Neural cell (in vitro differentiated cells): Measurements from ENCODE around the gene PARM1. TPM values are rescaled to one million over a fixed set of nuclear protein-coding genes. Genes with fewer than 3 reads are reported as not detected.

Source experiments
- H2AFZ ChIP-seq: fragments of 200-600, 300-800 bp; sonication (generic), shearing (Covaris generic); 2 replicates; pipeline ENCODE4 v1.6.0; 2014; ENCODE audit warnings: low read depth, mild to moderate bottlenecking, antibody characterized with exemption, low read length, moderate library complexity
- H3F3A ChIP-seq: fragments of 200-600 bp; shearing (Covaris generic); 2 replicates; pipeline ENCODE4 v1.6.1; 2016; ENCODE audit warnings: mild to moderate bottlenecking, moderate library complexity, mixed read lengths, antibody characterized with exemption, low read length; ENCODE audit not compliant: insufficient read depth, poor library complexity, severe bottlenecking
- H3K27ac ChIP-seq: fragments of 200-600, 300-800 bp; sonication (generic), shearing (Covaris generic); 2 replicates; pipeline ENCODE4 v1.5.1; 2014; ENCODE audit warnings: mild to moderate bottlenecking, low read length, moderate library complexity
- H3K27me3 ChIP-seq: fragments of 300-800, 200-600 bp; sonication (generic), shearing (Covaris generic); 2 replicates; pipeline ENCODE4 v1.6.0; 2014; ENCODE audit warnings: mild to moderate bottlenecking, low read depth, low read length, moderate library complexity; ENCODE audit not compliant: insufficient read depth
- H3K36me3 ChIP-seq: fragments of 300-800, 200-600 bp; sonication (generic), shearing (Covaris generic); 2 replicates; pipeline ENCODE4 v1.5.1; 2014; ENCODE audit warnings: mild to moderate bottlenecking, antibody characterized with exemption, low read length, moderate library complexity; ENCODE audit not compliant: insufficient read depth
- H3K4me2 ChIP-seq: fragments of 300-800, 200-600 bp; sonication (generic), shearing (Covaris generic); 2 replicates; pipeline ENCODE4 v1.6.0; 2014; ENCODE audit warnings: mild to moderate bottlenecking, low read length
- H3K4me3 ChIP-seq: fragments of 300-800, 200-600 bp; sonication (generic), shearing (Covaris generic); 2 replicates; pipeline ENCODE4 v1.5.1; 2014; ENCODE audit warnings: mild to moderate bottlenecking, low read length, moderate library complexity
- H3K79me2 ChIP-seq: fragments of 200-600 bp; shearing (Covaris generic); replicated peaks from 2 replicates; pipeline ENCODE4 v1.6.0; 2014; ENCODE audit warnings: mild to moderate bottlenecking, low read length, moderate library complexity; ENCODE audit not compliant: insufficient read depth
- H3K9ac ChIP-seq: fragments of 300-800, 200-600 bp; sonication (generic), shearing (Covaris generic); 2 replicates; pipeline ENCODE4 v1.6.1; 2016; ENCODE audit warnings: mild to moderate bottlenecking, low read length, mixed read lengths
- H3K9me2 ChIP-seq: fragments of 200-600 bp; shearing (Covaris generic); 2 replicates; pipeline ENCODE4 v1.6.1; 2016; ENCODE audit warnings: mild to moderate bottlenecking, low read length, mixed read lengths; ENCODE audit not compliant: insufficient read depth
- H3K9me3 ChIP-seq: fragments of 200-600, 300-800 bp; sonication (generic), shearing (Covaris generic); 2 replicates; pipeline ENCODE4 v1.6.1; 2016; ENCODE audit warnings: mild to moderate bottlenecking, mixed run types, low read length, moderate library complexity, mixed read lengths
- H4K20me1 ChIP-seq: fragments of 200-600 bp; shearing (Covaris generic); 2 replicates; pipeline ENCODE4 v1.6.1; 2016; ENCODE audit warnings: mild to moderate bottlenecking, mixed run types; ENCODE audit not compliant: insufficient read depth
- EP300 ChIP-seq: fragments of 450-650 bp; conservative IDR thresholded peaks from 2 replicates; pipeline ENCODE4 v1.6.1; 2014; ENCODE audit warnings: antibody characterized with exemption, mild to moderate bottlenecking, moderate library complexity; ENCODE audit not compliant: poor library complexity, severe bottlenecking
- EZH2 ChIP-seq: fragments of 200-600, 300-800 bp; shearing (Covaris generic), sonication (generic); IDR thresholded peaks from 2 replicates; pipeline ENCODE4 v1.6.1; 2014; ENCODE audit warnings: antibody characterized with exemption, low read length, borderline replicate concordance, mild to moderate bottlenecking; ENCODE audit not compliant: insufficient read depth, poor library complexity, severe bottlenecking
- MXI1 ChIP-seq: fragments of 450-650 bp; conservative IDR thresholded peaks from 2 replicates; pipeline ENCODE4 v1.6.1; 2014; ENCODE audit warnings: antibody characterized with exemption, mild to moderate bottlenecking; ENCODE audit not compliant: poor library complexity, severe bottlenecking
- POLR2AphosphoS5 ChIP-seq: IDR thresholded peaks from 2 replicates; pipeline ENCODE4 v1.6.1; 2012
- RAD21 ChIP-seq: fragments of 450-650 bp; conservative IDR thresholded peaks from 2 replicates; pipeline ENCODE4 v1.6.1; 2014; ENCODE audit warnings: antibody characterized with exemption, mild to moderate bottlenecking, moderate library complexity
- SMC3 ChIP-seq: fragments of 450-650 bp; conservative IDR thresholded peaks from 2 replicates; pipeline ENCODE4 v1.6.1; 2014; ENCODE audit warnings: antibody characterized with exemption, mild to moderate bottlenecking, moderate library complexity; ENCODE audit not compliant: poor library complexity
- TAF1 ChIP-seq: IDR thresholded peaks from 2 replicates; pipeline ENCODE4 v1.6.1; 2012; ENCODE audit warnings: low read depth
- polyA plus RNA-seq: library from polyadenylated mRNA; depleted of rRNA; stranded (reverse); fragments of >200 nt; gene quantifications from 2 replicates; pipeline ENCODE4 v1.2.3, GENCODE V29; 2014
- TF ChIP-seq, protein P1 (sequence below): fragments of 450-650 bp; IDR thresholded peaks from 2 replicates; pipeline ENCODE4 v1.5.1; 2014; ENCODE audit warnings: antibody characterized with exemption, mild to moderate bottlenecking, moderate library complexity; ENCODE audit not compliant: poor library complexity, severe bottlenecking
- TF ChIP-seq, protein P2 (sequence below): IDR thresholded peaks from 2 replicates; pipeline ENCODE4 v1.6.1; 2012; ENCODE audit warnings: borderline replicate concordance

Gene PARM1
- polyA plus RNA-seq, 1 donor from 2014 or later, result 1.3 TPM

DNA sequence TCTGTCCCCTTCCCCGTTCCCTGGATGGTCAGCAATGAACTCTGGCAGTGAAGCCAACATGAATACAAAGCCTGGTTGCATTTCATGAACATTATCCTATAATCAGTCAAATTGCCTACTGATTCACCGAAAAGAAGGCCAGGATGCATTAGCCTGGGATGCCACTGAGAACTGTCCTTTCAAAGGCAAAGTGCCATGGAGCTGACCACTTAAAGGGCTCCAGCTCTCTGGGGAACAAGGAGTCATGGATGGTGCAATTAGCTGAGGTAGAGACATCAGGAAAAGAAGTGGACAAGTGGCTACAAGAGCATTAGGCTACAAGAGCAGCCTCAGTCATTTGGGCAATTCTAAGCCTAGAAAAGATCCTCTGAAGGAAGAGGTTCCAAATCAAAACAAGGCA, 69.0 kb downstream of the PARM1 start:
- Histone ChIP-seq H3K36me3 (no peaks in the 10 kb centered on the region), H3K27me3 (no peaks in the 10 kb centered on the region), H2AFZ (no peak overlapping the region), H3K27ac (no peak overlapping the region), H3F3A (no peaks in the 10 kb centered on the region), H3K4me2 (no peak overlapping the region), H3K9me2 (no peaks in the 10 kb centered on the region), H3K9me3 (no peaks in the 10 kb centered on the region), H3K4me3 (no peak overlapping the region), H4K20me1 (no peaks in the 10 kb centered on the region), H3K9ac (no peak overlapping the region), H3K79me2 (no peaks in the 10 kb centered on the region)
- no peak for TF ChIP-seq MXI1
- no peak for TF ChIP-seq POLR2AphosphoS5
- TF ChIP-seq EZH2, result no peak
- no peak for TF ChIP-seq SMC3
- TF ChIP-seq, protein P1, sequence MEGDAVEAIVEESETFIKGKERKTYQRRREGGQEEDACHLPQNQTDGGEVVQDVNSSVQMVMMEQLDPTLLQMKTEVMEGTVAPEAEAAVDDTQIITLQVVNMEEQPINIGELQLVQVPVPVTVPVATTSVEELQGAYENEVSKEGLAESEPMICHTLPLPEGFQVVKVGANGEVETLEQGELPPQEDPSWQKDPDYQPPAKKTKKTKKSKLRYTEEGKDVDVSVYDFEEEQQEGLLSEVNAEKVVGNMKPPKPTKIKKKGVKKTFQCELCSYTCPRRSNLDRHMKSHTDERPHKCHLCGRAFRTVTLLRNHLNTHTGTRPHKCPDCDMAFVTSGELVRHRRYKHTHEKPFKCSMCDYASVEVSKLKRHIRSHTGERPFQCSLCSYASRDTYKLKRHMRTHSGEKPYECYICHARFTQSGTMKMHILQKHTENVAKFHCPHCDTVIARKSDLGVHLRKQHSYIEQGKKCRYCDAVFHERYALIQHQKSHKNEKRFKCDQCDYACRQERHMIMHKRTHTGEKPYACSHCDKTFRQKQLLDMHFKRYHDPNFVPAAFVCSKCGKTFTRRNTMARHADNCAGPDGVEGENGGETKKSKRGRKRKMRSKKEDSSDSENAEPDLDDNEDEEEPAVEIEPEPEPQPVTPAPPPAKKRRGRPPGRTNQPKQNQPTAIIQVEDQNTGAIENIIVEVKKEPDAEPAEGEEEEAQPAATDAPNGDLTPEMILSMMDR, result no peak
- TF ChIP-seq EP300, result no peak
- no peak for TF ChIP-seq TAF1
- TF ChIP-seq, protein P2, sequence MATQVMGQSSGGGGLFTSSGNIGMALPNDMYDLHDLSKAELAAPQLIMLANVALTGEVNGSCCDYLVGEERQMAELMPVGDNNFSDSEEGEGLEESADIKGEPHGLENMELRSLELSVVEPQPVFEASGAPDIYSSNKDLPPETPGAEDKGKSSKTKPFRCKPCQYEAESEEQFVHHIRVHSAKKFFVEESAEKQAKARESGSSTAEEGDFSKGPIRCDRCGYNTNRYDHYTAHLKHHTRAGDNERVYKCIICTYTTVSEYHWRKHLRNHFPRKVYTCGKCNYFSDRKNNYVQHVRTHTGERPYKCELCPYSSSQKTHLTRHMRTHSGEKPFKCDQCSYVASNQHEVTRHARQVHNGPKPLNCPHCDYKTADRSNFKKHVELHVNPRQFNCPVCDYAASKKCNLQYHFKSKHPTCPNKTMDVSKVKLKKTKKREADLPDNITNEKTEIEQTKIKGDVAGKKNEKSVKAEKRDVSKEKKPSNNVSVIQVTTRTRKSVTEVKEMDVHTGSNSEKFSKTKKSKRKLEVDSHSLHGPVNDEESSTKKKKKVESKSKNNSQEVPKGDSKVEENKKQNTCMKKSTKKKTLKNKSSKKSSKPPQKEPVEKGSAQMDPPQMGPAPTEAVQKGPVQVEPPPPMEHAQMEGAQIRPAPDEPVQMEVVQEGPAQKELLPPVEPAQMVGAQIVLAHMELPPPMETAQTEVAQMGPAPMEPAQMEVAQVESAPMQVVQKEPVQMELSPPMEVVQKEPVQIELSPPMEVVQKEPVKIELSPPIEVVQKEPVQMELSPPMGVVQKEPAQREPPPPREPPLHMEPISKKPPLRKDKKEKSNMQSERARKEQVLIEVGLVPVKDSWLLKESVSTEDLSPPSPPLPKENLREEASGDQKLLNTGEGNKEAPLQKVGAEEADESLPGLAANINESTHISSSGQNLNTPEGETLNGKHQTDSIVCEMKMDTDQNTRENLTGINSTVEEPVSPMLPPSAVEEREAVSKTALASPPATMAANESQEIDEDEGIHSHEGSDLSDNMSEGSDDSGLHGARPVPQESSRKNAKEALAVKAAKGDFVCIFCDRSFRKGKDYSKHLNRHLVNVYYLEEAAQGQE, result no peak
- no peak for TF ChIP-seq RAD21

DNA sequence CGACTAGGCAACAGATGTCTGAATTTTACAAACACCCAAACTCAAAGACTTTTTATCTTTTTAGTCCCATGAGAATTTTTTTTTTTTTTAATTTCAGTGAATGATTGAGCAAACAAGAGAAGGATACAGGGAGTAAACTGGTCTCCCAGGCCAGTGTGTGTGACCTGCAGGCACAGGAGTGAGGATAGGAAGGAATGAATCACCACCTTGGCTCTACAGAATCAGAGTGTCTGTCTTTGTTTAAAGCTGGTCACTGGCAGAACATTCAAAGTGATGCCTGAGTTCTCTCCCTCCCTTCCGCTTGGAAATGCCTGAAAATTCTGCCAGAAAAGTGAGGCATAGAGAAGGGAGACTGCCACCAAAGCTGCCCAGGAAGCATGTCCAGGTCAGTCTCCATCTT, 69.5 kb downstream of the PARM1 start:
- H3K9me3 ChIP-seq, result no peaks in the 10 kb centered on the region
- no peak overlapping the region for H3K9ac ChIP-seq
- no peak for TF ChIP-seq MXI1
- no peak for TF ChIP-seq EP300
- TF ChIP-seq TAF1, result no peak
- TF ChIP-seq, protein P1, result no peak
- TF ChIP-seq, protein P2, result no peak
- TF ChIP-seq POLR2AphosphoS5, result no peak
- TF ChIP-seq RAD21, result no peak
- TF ChIP-seq EZH2, result no peak
- TF ChIP-seq SMC3, result no peak
- H3K27ac ChIP-seq, result no peak overlapping the region
- H3K4me2 ChIP-seq, result no peak overlapping the region
- no peak overlapping the region for H2AFZ ChIP-seq
- no peak overlapping the region for H3K4me3 ChIP-seq
- no peaks in the 10 kb centered on the region for H3F3A ChIP-seq
- H3K9me2 ChIP-seq, result no peaks in the 10 kb centered on the region
- H3K79me2 ChIP-seq, result no peaks in the 10 kb centered on the region
- no peaks in the 10 kb centered on the region for H3K27me3 ChIP-seq
- no peaks in the 10 kb centered on the region for H3K36me3 ChIP-seq
- no peaks in the 10 kb centered on the region for H4K20me1 ChIP-seq
